LNCaP clone FGC (cell line): ENCODE measurements around the gene CLIC5.

ENCODE experiments used
- DNase-seq: peaks from one replicate; pipeline ENCODE4 v3.0.0-alpha.2; 2011; ENCODE audit warnings: low read depth
- H3K4me3 ChIP-seq: 2 replicates; pipeline ENCODE4 v1.5.1; 2011; ENCODE audit warnings: mild to moderate bottlenecking, low read depth, low read length, control low read depth
- CTCF ChIP-seq: IDR thresholded peaks from 2 replicates; pipeline ENCODE4 v1.5.1; 2012; ENCODE audit warnings: mild to moderate bottlenecking; ENCODE audit not compliant: control insufficient read depth, insufficient read depth; ENCODE audit errors: extremely low read depth

The CLIC5 gene

GRCh38 chr6:45835721-45836437, 179.8 kb downstream of the CLIC5 start:
- no peak overlapping the region for H3K4me3 ChIP-seq
- no peak for TF ChIP-seq CTCF
- DNase-seq = no peak

- H3K4me3 ChIP-seq = no peak overlapping the region
- no peak for TF ChIP-seq CTCF
- DNase-seq = no peak
Observed at GRCh38 chr6:45832063-45832462, 183.6 kb downstream of the CLIC5 start.
